GM23248 (cell line): ENCODE data around the gene WBP2NL. TPM values are rescaled to one million over a fixed set of nuclear protein-coding genes. Genes with fewer than 3 reads are reported as not detected.

ENCODE experiments used
- DNase-seq: peaks from one replicate; pipeline ENCODE4 v3.0.0-alpha.2; 2015
- H2AFZ ChIP-seq: fragments of 200-600 bp; sonication (generic); 2 replicates; pipeline ENCODE4 v1.6.1; 2016; ENCODE audit warnings: antibody characterized with exemption
- H3F3A ChIP-seq: fragments of 200-600 bp; sonication (generic); 2 replicates; pipeline ENCODE4 v1.6.1; 2016; ENCODE audit warnings: mild to moderate bottlenecking, antibody characterized with exemption, mixed run types; ENCODE audit not compliant: insufficient read depth
- H3K27ac ChIP-seq: fragments of 200-600 bp; sonication (generic); 2 replicates; pipeline ENCODE4 v1.5.1; 2016; ENCODE audit warnings: mild to moderate bottlenecking
- H3K27me3 ChIP-seq: fragments of 200-600 bp; sonication (generic); replicated peaks from 2 replicates; pipeline ENCODE4 v1.6.1; 2016; ENCODE audit warnings: mild to moderate bottlenecking; ENCODE audit not compliant: insufficient read depth
- H3K36me3 ChIP-seq: fragments of 200-600 bp; sonication (generic); 2 replicates; pipeline ENCODE4 v1.6.1; 2016; ENCODE audit warnings: low read depth, mild to moderate bottlenecking
- H3K4me1 ChIP-seq: fragments of 200-600 bp; sonication (generic); 2 replicates; pipeline ENCODE4 v1.6.1; 2016; ENCODE audit warnings: mild to moderate bottlenecking; ENCODE audit not compliant: insufficient read depth
- H3K4me2 ChIP-seq: fragments of 200-600 bp; sonication (generic); one replicate; pipeline ENCODE4 v1.6.1; 2016; ENCODE audit warnings: mild to moderate bottlenecking; ENCODE audit not compliant: unreplicated experiment
- H3K4me3 ChIP-seq: fragments of 200-600 bp; sonication (generic); 2 replicates; pipeline ENCODE4 v1.5.1; 2016; ENCODE audit warnings: mild to moderate bottlenecking
- H3K79me2 ChIP-seq: fragments of 200-600 bp; sonication (generic); 2 replicates; pipeline ENCODE4 v1.6.1; 2016; ENCODE audit warnings: mild to moderate bottlenecking; ENCODE audit not compliant: insufficient read depth
- H3K9ac ChIP-seq: fragments of 200-600 bp; sonication (generic); 2 replicates; pipeline ENCODE4 v1.6.1; 2016; ENCODE audit warnings: mild to moderate bottlenecking
- H3K9me2 ChIP-seq: fragments of 200-600 bp; sonication (generic); 2 replicates; pipeline ENCODE4 v1.6.1; 2016; ENCODE audit warnings: mixed run types, mild to moderate bottlenecking, moderate library complexity; ENCODE audit not compliant: insufficient read depth
- H3K9me3 ChIP-seq: fragments of 200-600 bp; sonication (generic); one replicate; pipeline ENCODE4 v1.6.1; 2017; ENCODE audit warnings: low read depth
- H4K20me1 ChIP-seq: fragments of 200-600 bp; sonication (generic); 2 replicates; pipeline ENCODE4 v1.6.0; 2016; ENCODE audit not compliant: insufficient read depth
- EZH2 ChIP-seq: fragments of 200-600 bp; sonication (generic); IDR thresholded peaks from 2 replicates; pipeline ENCODE4 v1.6.1; 2018; ENCODE audit warnings: antibody characterized with exemption, mild to moderate bottlenecking; ENCODE audit not compliant: insufficient read depth, poor library complexity, severe bottlenecking
- EZH2phosphoT487 ChIP-seq: fragments of 200-600 bp; sonication (generic); IDR thresholded peaks from 2 replicates; pipeline ENCODE4 v1.6.1; 2018; ENCODE audit warnings: antibody characterized with exemption, moderate library complexity, mild to moderate bottlenecking, low read depth; ENCODE audit not compliant: insufficient read depth
- WGBS, 2 experiments: methylation state at CpG; one replicate each; pipeline ENCODE4 v1.1.6; 2015 to 2017; ENCODE audit warnings: low lambda C conversion rate in 2 of 2, low coverage in 1 of 2; ENCODE audit errors: missing lambda C conversion rate in 2 of 2; 5-methylcytosine and 5-hydroxymethylcytosine counted together
- in situ Hi-C: fragments of 300-500 bp; cut with MboI; formaldehyde crosslinking; loops from 2 replicates; pipeline ENCODE4 v1.15.0; 2020
- polyA plus RNA-seq: library from polyadenylated mRNA; unstranded; fragments of >200 nt; fragmentation: Nextera tagmentation; extraction: Ambion mirVana; gene quantifications from 2 replicates; pipeline ENCODE4 v1.2.1, GENCODE V29; 2016
- total RNA-seq: library from RNA; depleted of rRNA; stranded (reverse); fragments of >200 nt; shearing (Covaris generic); gene quantifications from 2 replicates; pipeline ENCODE4 v1.2.3, GENCODE V29; 2014

WBP2NL gene
- total and polyA plus RNA-seq, 2 experiments from 2014 or later, result 0.14 to 0.43 TPM

GRCh38 chr22:41982865-41983264, 15.7 kb upstream of the WBP2NL start:
- Histone ChIP-seq H3K4me3 (no peak overlapping the region), H3K4me2 (no peak overlapping the region), H3K79me2 (no peaks in the 10 kb centered on the region), H4K20me1 (no peaks in the 10 kb centered on the region), H3K27me3 (peaks cover 4% of the 10 kb centered on the region), H3F3A (peaks cover 13% of the 10 kb centered on the region), H3K36me3 (no peaks in the 10 kb centered on the region), H3K9ac (no peak overlapping the region), H3K27ac (no peak overlapping the region), H2AFZ (no peak overlapping the region), H3K4me1 (no peaks in the 10 kb centered on the region), H3K9me2 (no peaks in the 10 kb centered on the region), H3K9me3 (no peaks in the 10 kb centered on the region)
- in situ Hi-C loops, result no loop called here
- TF ChIP-seq EZH2 (no peak), EZH2phosphoT487 (no peak)
- 75 to 78% methylated on average over 5 of the region's 5 CpGs for WGBS, 2 experiments
- DNase-seq, result no peak

- 37 to 43% methylated on average over 6 of the region's 6 CpGs for WGBS, 2 experiments
- no peak overlapping the region for H3K4me3 ChIP-seq
- H4K20me1 ChIP-seq, result no peaks in the 10 kb centered on the region
- no peak overlapping the region for H2AFZ ChIP-seq
- no peaks in the 10 kb centered on the region for H3K79me2 ChIP-seq
- H3F3A ChIP-seq, result peaks cover 13% of the 10 kb centered on the region
- H3K27me3 ChIP-seq, result no peaks in the 10 kb centered on the region; the same call in 1 of the 2 replicates
- no peak overlapping the region for H3K27ac ChIP-seq
- in situ Hi-C loops, result no loop called here
- no peaks in the 10 kb centered on the region for H3K9me3 ChIP-seq
- peak; percentile 66 for DNase-seq
- peak overlapping the region; percentile 9 for H3K4me2 ChIP-seq
- no peaks in the 10 kb centered on the region for H3K4me1 ChIP-seq
- H3K9ac ChIP-seq, result no peak overlapping the region
- H3K9me2 ChIP-seq, result no peaks in the 10 kb centered on the region
- H3K36me3 ChIP-seq, result no peaks in the 10 kb centered on the region
- TF ChIP-seq EZH2, result no peak
- TF ChIP-seq EZH2phosphoT487, result no peak
These were observed 14.8 kb upstream of the WBP2NL start for GRCh38 chr22:41983513-41984405.

- no peak for TF ChIP-seq EZH2
- TF ChIP-seq EZH2phosphoT487, result no peak
- H3K9me3 ChIP-seq, result no peaks in the 10 kb centered on the region
- no peaks in the 10 kb centered on the region for H3K4me1 ChIP-seq
- peaks cover 13% of the 10 kb centered on the region for H3F3A ChIP-seq
- H3K9ac ChIP-seq, result no peak overlapping the region
- no peaks in the 10 kb centered on the region for H4K20me1 ChIP-seq
- no peak overlapping the region for H3K4me2 ChIP-seq
- H3K9me2 ChIP-seq, result no peaks in the 10 kb centered on the region
- no peak overlapping the region for H2AFZ ChIP-seq
- no peak for DNase-seq
- H3K27ac ChIP-seq, result no peak overlapping the region
- WGBS, 2 experiments, result 66 to 68% methylated on average over 5 of the region's 5 CpGs
- H3K36me3 ChIP-seq, result no peaks in the 10 kb centered on the region
- H3K4me3 ChIP-seq, result no peak overlapping the region
- in situ Hi-C loops, result no loop called here
- no peaks in the 10 kb centered on the region for H3K79me2 ChIP-seq
- H3K27me3 ChIP-seq, result no peaks in the 10 kb centered on the region; the same call in 1 of the 2 replicates
These were observed 11.3 kb upstream of the WBP2NL start for GRCh38 chr22:41987276-41987675.

GRCh38 chr22:41989246-41989645, 9.3 kb upstream of the WBP2NL start:
- no peak overlapping the region for H3K9ac ChIP-seq
- H3K27ac ChIP-seq, result no peak overlapping the region
- no peak for DNase-seq
- no peaks in the 10 kb centered on the region for H3K9me3 ChIP-seq
- H3K79me2 ChIP-seq, result no peaks in the 10 kb centered on the region
- no peaks in the 10 kb centered on the region for H3K4me1 ChIP-seq
- H4K20me1 ChIP-seq, result no peaks in the 10 kb centered on the region
- H3K36me3 ChIP-seq, result no peaks in the 10 kb centered on the region
- 61 to 66% methylated on average over 4 of the region's 4 CpGs for WGBS, 2 experiments
- no peaks in the 10 kb centered on the region for H3K9me2 ChIP-seq
- H3F3A ChIP-seq, result no peaks in the 10 kb centered on the region; the same call in 1 of the 2 replicates
- TF ChIP-seq EZH2 (no peak), EZH2phosphoT487 (no peak)
- H2AFZ ChIP-seq, result no peak overlapping the region
- in situ Hi-C loops, result no loop called here
- H3K4me3 ChIP-seq, result no peak overlapping the region
- no peak overlapping the region for H3K4me2 ChIP-seq
- no peaks in the 10 kb centered on the region; the same call in 1 of the 2 replicates for H3K27me3 ChIP-seq
